Fibroblast of lung (primary cell): ENCODE data around the gene STON2.

Experiments
- EZH2 ChIP-seq: IDR thresholded peaks from 2 replicates; pipeline ENCODE4 v1.5.1; 2012; ENCODE audit warnings: low read length, control low read depth, mild to moderate bottlenecking; ENCODE audit errors: missing control alignments
- TF ChIP-seq, protein P1 (sequence below), 2 donors: IDR thresholded peaks in 1 of 2; conservative IDR thresholded peaks in 1 of 2; 1 replicate in 1 of 2; 2 replicates in 1 of 2; pipeline ENCODE4 v1.5.1; 2011 to 2012; ENCODE audit warnings: low read length in 2 of 2, control low read depth in 1 of 2, inconsistent platforms in 1 of 2, low read depth in 1 of 2, mild to moderate bottlenecking in 1 of 2

DNA sequence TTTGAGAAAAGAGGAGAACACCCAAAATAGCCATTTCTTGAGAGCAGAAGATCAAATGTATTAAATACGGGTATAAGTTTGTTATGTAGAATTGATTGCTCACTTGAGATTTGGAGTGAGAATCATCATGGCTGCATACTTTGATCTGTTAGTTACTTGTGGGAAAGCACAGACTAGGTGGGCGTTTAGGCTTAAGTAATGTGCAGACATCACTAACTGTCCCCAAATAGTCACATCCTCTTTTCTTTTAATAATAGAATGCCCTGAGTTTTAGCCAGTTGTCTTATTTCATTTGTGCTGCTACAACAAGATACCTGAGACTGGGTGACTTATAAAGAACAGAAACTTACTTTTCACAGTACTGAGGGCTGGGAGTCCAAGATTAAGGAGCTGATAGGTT, 165.0 kb downstream of the STON2 start:
- TF ChIP-seq, protein P1, sequence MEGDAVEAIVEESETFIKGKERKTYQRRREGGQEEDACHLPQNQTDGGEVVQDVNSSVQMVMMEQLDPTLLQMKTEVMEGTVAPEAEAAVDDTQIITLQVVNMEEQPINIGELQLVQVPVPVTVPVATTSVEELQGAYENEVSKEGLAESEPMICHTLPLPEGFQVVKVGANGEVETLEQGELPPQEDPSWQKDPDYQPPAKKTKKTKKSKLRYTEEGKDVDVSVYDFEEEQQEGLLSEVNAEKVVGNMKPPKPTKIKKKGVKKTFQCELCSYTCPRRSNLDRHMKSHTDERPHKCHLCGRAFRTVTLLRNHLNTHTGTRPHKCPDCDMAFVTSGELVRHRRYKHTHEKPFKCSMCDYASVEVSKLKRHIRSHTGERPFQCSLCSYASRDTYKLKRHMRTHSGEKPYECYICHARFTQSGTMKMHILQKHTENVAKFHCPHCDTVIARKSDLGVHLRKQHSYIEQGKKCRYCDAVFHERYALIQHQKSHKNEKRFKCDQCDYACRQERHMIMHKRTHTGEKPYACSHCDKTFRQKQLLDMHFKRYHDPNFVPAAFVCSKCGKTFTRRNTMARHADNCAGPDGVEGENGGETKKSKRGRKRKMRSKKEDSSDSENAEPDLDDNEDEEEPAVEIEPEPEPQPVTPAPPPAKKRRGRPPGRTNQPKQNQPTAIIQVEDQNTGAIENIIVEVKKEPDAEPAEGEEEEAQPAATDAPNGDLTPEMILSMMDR (conservative IDR thresholded peaks at IDR 0.05 in 1 of 2, IDR thresholded peaks at IDR 0.05 in 1 of 2; ENCODE audit: low read depth in 1 of 2, low read length in 2 of 2), result no peak
- TF ChIP-seq EZH2, result no peak
